Glutamatergic neuron (in vitro differentiated cells): Measurements from ENCODE around the gene SFXN4. TPM values are rescaled to one million over a fixed set of nuclear protein-coding genes. Genes with fewer than 3 reads are reported as not detected.
A peak's percentile ranks its signal among the peaks of the same experiment; 100 is the strongest.

Source experiments
- DNase-seq: peaks from one replicate; pipeline ENCODE4 v3.0.0; 2022
- H3K27ac Mint-ChIP-seq: one replicate; pipeline ENCODE4 v1.8.0; 2020; ENCODE audit warnings: mild to moderate bottlenecking, mixed read lengths, inconsistent platforms; ENCODE audit not compliant: unreplicated experiment
- H3K27me3 Mint-ChIP-seq: one replicate; pipeline ENCODE4 v1.8.0; 2020; ENCODE audit warnings: mild to moderate bottlenecking, moderate library complexity, mixed read lengths, inconsistent platforms; ENCODE audit not compliant: unreplicated experiment
- H3K36me3 Mint-ChIP-seq: one replicate; pipeline ENCODE4 v1.8.0; 2020; ENCODE audit warnings: mild to moderate bottlenecking, mixed read lengths, inconsistent platforms; ENCODE audit not compliant: unreplicated experiment
- H3K4me1 Mint-ChIP-seq: one replicate; pipeline ENCODE4 v1.8.0; 2020; ENCODE audit warnings: mild to moderate bottlenecking, low read depth, mixed read lengths, inconsistent platforms; ENCODE audit not compliant: unreplicated experiment
- H3K4me3 Mint-ChIP-seq: one replicate; pipeline ENCODE4 v1.8.0; 2020; ENCODE audit warnings: mild to moderate bottlenecking, mixed read lengths, inconsistent platforms; ENCODE audit not compliant: unreplicated experiment
- H3K9me3 Mint-ChIP-seq: one replicate; pipeline ENCODE4 v1.8.0; 2020; ENCODE audit warnings: mild to moderate bottlenecking, moderate library complexity, mixed read lengths, inconsistent platforms; ENCODE audit not compliant: unreplicated experiment
- total RNA-seq: library from RNA; stranded (reverse); fragmentation: NEBNext Ultra II Directional; extraction: Animal tissue kit (Norgen Biotek cat#: 25700); gene quantifications from one replicate; pipeline ENCODE4 v1.2.1, GENCODE V29; 2021; ENCODE audit not compliant: unreplicated experiment
- TF ChIP-seq, protein P1 (sequence below): fragments of 200-600 bp; sonication (generic); IDR thresholded peaks from one replicate; pipeline ENCODE4 v1.5.0; 2021; ENCODE audit not compliant: partially characterized antibody, unreplicated experiment

The SFXN4 gene
- total RNA-seq, 1 donor from 2014 or later: 12.2 TPM

DNA sequence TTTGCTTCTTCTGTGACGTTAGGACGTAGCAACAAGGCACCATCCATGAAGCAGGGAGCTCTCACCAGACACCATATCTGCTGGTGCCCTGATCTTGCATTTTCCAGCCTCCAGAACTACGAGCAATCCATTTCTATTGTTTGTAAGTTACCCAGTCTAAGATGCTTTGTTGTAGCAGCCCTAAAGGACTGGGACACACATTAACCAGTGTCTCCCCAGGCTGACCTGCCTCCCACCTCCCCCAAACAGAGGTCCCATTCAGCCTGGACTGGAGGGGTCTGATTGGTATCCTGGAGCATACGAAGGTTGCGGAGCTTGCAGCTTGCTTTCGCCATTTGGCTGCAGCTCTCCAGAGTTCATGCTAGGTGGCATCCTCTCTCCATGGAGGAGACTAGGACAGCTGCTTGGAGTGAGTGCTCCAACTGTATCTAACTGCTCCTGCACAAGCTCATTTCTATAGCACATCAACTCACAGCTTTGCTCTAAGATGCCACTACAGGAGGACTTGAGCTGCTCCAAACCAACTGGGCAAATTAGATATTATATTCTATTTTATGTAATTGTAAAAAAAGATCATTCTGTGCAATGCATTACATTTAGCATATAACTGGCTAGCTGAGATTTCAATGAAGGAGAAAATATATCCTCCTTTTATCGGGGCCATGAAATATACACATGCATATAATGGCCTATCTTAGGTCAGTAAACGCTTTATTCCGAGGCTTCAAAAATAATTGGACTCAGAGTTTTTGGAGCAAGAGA is 33.9 kb upstream of the SFXN4 start:
- Mint-ChIP-seq H3K4me3 (no peak overlapping the region), H3K36me3 (no peaks in the 10 kb centered on the region), H3K4me1 (peaks cover 6% of the 10 kb centered on the region), H3K9me3 (peaks cover 5% of the 10 kb centered on the region), H3K27ac (peak overlapping the region; percentile 31), H3K27me3 (no peaks in the 10 kb centered on the region)
- TF ChIP-seq, protein P1, sequence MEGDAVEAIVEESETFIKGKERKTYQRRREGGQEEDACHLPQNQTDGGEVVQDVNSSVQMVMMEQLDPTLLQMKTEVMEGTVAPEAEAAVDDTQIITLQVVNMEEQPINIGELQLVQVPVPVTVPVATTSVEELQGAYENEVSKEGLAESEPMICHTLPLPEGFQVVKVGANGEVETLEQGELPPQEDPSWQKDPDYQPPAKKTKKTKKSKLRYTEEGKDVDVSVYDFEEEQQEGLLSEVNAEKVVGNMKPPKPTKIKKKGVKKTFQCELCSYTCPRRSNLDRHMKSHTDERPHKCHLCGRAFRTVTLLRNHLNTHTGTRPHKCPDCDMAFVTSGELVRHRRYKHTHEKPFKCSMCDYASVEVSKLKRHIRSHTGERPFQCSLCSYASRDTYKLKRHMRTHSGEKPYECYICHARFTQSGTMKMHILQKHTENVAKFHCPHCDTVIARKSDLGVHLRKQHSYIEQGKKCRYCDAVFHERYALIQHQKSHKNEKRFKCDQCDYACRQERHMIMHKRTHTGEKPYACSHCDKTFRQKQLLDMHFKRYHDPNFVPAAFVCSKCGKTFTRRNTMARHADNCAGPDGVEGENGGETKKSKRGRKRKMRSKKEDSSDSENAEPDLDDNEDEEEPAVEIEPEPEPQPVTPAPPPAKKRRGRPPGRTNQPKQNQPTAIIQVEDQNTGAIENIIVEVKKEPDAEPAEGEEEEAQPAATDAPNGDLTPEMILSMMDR: peak; percentile 44
- DNase-seq: peak; percentile 60

DNA sequence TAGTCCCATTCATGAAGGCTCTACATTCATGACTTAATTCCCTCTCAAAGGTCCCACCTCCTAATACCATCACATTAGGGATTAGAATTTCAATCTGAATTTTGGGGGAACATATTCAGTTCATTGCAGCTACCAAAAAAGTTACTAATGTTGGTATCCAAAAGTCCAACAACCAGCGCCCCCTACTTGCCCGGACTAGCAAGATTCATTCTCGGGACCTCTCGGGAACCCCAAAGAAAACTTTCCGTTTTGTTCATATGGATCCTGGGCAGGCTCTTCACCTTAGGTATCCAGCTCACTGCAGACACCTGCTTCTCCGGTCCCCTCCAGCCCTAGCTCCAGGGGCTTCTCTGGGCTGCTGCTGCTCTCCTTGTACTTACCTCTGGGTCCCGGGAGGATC is 32.9 kb upstream of the SFXN4 start:
- Mint-ChIP-seq H3K9me3 (peaks cover 5% of the 10 kb centered on the region), H3K4me3 (peak overlapping the region; percentile 32), H3K27me3 (no peaks in the 10 kb centered on the region), H3K27ac (no peak overlapping the region), H3K36me3 (no peaks in the 10 kb centered on the region), H3K4me1 (peaks cover 6% of the 10 kb centered on the region)
- TF ChIP-seq, protein P1: no peak
- peak; percentile 31 for DNase-seq

DNA sequence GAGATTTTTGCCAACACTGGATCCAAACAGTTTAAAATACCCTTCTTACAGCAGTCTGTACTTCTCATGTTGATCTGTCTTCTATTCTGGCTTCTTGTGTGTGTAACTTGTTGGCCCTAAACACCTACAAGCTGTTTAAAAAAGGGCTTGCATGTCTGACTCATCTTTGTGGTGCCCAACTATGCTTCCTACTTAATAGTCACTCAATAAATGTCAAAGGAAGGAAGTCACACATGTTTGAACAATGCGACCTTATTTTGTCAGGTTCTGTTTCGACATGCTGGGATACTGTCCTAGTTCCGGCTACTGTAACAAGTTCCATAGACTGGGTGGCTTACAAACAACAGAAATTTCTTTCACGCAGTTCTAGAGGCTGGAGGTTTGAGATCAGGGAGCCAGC is 32.4 kb upstream of the SFXN4 start:
- Mint-ChIP-seq H3K36me3 (peaks cover 4% of the 10 kb centered on the region), H3K27ac (no peak overlapping the region), H3K27me3 (no peaks in the 10 kb centered on the region), H3K4me1 (peaks cover 6% of the 10 kb centered on the region), H3K4me3 (no peak overlapping the region), H3K9me3 (peaks cover 5% of the 10 kb centered on the region)
- no peak for DNase-seq
- TF ChIP-seq, protein P1: no peak

DNA sequence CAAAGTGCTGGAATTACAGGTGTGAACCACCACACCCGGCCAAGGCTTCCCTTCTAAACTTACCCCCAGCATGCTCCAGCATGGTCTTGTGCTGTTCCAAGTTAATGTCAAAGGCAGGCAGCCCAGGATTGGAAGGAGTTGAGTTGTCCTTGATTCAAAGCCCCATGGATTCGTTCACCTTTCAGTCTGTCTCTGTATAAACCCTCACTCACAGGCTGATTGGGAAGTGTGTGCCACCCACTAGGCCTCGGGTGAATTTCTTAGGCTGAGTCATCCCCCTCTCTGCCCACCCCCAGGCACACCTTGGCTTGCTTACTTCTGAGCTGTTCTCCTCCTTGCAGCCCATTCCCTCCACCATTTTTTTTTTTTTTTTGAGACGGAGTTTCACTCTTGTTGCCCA is 26.4 kb upstream of the SFXN4 start:
- TF ChIP-seq, protein P1: no peak
- Mint-ChIP-seq H3K4me3 (no peak overlapping the region), H3K27me3 (no peaks in the 10 kb centered on the region), H3K9me3 (peaks cover 3% of the 10 kb centered on the region), H3K36me3 (peaks cover 5% of the 10 kb centered on the region), H3K27ac (no peak overlapping the region), H3K4me1 (no peaks in the 10 kb centered on the region)
- no peak for DNase-seq

DNA sequence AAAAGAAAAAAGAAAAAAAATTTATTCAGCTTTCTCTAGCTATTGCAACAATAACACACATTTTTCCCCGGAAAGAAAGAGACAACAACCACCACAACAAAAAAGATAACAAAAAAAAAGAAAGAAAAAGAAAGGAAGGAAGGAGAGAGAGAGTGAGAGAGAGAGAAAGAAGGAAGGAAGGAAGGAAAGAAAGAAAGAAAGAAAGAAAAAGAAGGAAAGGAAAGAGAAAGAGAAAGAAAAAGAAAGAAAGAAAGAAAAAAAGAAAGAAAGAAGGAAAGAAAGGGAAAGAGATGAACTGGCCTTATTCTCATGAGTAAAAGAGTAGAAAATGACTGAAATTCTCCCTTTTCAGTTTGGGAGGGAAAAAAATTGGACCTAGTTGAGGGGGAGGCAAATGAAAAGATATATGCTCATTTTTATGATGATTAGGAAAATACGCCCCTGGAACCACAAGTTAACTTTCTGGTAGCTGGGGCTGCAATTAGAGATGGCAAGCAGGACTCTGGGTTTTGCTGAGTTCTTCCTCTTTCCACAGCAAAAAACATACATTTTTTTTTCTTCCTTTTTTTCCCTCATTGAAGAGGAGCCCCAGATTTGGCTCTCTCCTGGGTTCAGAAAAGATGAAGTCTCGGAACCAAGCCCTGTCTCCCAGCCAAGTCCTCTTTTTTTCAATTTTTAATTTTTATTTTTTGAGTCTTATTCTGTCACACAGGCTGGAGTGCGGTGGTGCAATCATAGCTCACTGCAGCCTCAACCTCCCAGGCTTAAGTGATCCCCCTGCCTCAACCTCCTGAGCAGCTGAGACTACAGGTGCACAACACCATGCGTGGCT is 25.7 kb upstream of the SFXN4 start:
- Mint-ChIP-seq H3K27me3 (no peaks in the 10 kb centered on the region), H3K4me1 (no peaks in the 10 kb centered on the region), H3K27ac (no peak overlapping the region), H3K4me3 (no peak overlapping the region), H3K9me3 (peaks cover 3% of the 10 kb centered on the region), H3K36me3 (peaks cover 5% of the 10 kb centered on the region)
- TF ChIP-seq, protein P1: no peak
- DNase-seq: no peak
